HG03097 (cell line): ENCODE results near the gene CUTC.
"Not testable (repeated sequence)": the region's sequence is repeated elsewhere in the genome, so short reads cannot be mapped to it uniquely, and the experiment has no call there.

Source experiments
- ATAC-seq: cut with Tn5 transposase; IDR thresholded peaks from one replicate; pipeline ENCODE4 v1.9.1; 2021; ENCODE audit not compliant: unreplicated experiment, low FRiP score

Gene CUTC, protein sequence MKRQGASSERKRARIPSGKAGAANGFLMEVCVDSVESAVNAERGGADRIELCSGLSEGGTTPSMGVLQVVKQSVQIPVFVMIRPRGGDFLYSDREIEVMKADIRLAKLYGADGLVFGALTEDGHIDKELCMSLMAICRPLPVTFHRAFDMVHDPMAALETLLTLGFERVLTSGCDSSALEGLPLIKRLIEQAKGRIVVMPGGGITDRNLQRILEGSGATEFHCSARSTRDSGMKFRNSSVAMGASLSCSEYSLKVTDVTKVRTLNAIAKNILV

DNA sequence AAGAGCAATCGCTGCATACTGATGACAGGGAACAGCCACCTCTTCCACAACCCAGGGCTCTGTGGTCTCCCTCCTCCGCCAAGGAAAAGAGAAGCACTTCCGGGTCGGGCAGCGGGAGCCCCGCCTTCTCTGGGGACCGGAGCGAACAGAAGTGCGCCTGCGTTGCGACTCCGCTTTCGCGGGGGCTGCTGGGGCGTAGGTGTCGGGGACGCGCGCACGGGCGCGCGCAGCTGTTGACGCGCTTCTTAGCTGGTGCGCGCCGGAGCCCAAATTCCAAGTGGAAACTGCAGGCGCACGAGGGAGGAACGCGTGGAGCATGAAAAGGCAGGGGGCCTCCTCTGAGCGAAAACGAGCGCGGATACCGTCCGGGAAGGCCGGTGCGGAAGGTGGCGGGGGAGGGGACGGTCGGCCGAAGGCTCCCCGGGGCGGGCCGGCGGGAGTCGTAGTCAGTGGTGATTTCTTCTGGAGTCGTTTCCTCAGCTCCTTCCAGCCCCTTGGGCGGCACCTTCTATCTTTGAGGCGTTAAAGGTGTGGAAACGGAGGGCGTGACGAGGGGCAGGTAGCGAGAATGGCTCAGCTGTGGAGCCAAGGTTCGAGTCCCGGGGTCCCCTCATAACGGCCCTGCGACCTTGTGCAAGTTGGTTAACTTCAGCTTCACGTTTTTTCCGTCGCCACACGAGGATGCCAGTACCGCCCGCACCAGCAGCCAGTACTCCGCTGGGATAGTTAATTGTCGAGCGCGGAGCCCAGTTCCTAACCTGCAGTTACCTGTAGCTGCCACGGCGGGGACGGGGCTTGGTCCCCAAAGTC lies at the start of gene CUTC, which contains the start of gene COX15:
TSS of gene CUTC (plus strand) at position 202 of the 810 bp plus-strand sequence. CDS start at position 317, 115 bp downstream.
TSS of gene COX15 (minus strand) at position 95 of the 810 bp plus-strand sequence. CDS start at position 17, 78 bp downstream.
- ATAC-seq = peak; percentile 76

DNA sequence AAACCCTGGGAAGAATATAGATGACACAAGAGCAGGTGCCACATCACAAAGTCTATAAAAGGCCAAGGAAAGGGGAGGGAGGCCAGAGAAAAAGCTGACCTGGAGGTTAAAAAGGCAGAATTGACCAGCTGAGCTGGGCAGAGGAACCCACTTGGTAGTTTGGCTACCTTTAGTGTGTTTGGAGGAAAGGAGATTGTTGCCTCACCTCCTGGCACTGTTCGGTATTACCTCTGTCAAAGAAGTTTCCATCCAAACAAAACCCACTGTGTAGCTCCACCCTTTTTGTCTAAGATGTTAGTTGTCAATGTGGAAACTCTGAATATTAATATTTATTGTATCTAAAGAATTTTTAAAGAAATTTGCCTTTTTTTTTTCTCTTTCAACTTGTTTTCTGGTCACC lies 49.3 kb upstream of the CUTC start:
- no peak for ATAC-seq

DNA sequence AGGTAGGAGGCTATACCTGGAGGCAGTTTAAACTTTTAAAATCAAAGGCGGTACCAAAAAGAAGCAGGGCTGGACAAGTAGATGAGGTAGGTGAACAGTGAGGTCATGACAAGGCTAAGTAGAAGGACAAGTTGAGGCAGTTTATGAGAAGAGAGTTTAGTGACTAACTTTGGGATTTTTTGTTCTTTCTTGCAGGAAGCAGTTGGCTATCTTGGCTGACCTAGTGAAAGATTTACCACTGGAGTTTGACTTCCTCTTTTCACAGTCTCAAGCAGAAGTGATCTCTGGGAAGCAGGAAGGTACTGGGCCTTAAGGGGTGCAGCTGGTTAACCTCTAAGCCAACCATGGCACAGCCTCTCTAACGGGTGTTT lies 46.5 kb upstream of the CUTC start:
- peak; percentile 85 for ATAC-seq

DNA sequence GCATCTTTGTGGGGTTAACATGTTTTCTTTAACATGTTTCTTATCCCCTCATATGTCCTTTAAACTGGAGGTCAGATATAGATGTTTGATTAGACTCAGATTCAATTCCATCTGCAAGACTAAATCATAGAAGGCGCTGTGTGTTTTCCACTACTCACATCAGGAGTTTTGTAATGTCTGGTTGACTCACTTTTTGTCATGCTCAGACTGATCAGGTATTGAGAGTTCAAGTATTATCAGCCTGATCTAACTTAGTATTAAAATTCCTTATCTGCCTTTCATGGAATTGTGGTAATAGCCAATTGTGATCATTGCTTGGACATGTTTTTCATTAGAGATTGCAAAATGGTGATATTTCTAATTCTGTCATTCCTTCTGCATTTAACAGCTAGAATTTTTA lies 42.6 kb upstream of the CUTC start:
- ATAC-seq = no peak

DNA sequence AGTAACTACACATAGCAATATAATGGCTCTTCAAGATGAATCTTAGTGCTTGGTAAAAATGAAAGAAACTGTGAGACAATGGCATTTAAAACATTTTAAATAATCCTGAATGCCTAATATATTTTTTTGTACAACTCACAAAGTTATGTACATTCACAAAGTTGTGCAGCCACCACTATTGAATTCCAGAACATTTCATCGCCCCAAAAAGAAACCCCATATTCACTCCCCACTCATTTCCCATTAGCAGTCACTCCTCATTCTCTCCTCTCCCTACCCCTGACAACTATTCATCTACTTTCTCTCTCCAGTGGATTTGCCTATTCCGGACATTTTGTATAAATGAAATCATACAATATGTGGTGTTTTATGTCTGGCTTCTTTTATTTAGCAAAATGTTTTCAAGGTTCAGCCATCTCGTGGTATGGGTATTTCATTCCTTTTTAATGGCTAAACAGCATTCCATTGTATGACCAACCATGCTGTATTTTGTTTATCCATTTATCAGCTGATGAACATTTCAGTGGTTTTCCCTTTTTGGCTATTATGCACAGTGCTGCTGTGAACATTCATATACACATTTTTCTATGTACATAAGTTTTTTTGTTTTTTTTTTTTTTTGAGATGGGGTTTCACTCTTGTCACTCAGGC lies 38.0 kb upstream of the CUTC start:
- ATAC-seq = no peak

DNA sequence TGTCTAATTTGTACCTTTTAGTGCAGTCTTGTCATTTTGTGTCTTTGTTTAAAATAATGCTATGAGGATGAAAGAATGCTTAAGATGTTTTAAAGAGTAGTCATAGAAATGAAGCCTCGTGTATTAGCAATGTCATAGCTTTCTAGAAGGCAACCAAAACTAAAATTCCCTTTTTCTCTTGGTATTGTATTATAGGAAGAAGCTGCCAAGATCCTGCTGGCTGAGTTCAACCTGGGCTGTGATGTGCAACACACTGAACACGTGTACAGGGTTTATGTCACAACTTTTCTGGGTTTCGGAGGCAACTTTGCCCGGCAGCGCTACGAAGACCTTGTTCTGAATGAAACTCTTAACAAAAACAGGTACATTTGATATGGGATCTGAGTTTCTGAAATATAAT lies 36.3 kb upstream of the CUTC start:
- ATAC-seq = no peak

DNA sequence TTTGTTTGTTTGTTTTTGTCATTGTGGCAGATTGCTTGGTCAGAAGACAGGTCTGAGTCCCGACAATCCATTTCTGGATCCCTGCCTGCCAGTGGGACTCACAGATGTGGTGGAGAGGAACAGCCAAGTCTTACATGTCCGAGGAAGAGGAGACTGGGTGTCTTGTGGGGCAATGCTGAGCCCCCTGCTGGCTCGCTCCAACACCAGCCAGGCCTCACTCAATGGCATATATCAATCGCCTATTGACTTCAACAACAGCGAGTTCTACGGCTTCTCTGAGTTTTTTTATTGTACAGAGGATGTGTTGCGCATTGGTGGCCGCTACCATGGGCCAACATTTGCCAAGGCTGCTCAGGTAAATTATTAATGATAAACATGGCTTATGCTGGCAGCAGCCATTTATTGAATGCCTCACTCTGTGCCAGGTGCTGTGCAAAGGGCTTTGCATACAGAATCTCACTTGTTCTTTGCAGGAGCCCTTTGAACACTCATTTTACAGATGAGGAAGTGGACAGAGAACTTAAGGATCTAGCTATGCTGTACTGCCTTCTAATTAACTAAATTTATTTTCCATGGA lies 33.4 kb upstream of the CUTC start:
- ATAC-seq = no peak

DNA sequence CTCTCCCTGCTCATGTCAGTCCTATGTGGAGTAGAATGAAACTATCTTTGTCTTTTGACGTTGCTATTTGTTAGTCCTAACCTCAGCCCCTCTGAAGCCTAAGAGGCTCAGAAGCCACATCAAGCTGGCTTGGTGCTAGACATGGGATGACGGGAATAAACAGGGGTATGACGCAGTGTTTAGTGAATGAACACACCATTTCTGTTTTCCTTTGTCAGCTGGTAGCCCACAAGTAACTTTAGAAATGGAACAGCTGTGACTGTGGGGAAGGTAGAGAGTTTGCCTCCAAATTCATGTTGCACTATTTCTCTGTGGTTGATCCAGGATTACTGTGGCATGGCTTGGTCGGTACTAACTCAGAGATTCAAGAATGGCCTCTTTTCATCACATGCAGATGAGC lies 31.4 kb upstream of the CUTC start:
- no peak for ATAC-seq

DNA sequence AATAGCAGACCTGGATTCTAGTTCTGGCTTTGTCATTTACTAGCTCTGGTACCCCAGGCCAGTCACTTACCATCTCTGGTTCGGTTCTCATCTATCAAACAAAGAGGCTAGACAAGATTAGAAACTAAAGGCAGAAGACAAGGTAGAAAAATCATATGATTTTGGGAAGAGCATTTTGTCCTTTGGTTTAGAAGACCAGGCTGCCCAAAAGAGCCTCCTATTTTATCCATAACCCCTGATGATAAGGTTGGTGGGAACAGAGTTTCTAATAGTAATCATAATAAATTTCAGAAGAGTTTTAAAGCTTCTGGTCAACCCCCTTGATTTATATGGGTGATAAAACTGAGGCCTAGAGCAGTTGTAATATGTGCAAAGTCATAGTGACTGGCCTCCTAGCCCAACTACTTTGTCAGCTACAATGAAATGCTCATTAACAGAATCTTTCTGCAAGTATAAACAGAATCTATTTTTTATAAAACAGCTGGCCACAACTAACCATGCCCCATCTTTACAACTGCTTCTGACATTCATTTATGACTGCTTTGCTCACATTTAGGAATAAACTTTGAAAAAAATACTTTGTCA lies 23.5 kb upstream of the CUTC start:
- no peak for ATAC-seq

DNA sequence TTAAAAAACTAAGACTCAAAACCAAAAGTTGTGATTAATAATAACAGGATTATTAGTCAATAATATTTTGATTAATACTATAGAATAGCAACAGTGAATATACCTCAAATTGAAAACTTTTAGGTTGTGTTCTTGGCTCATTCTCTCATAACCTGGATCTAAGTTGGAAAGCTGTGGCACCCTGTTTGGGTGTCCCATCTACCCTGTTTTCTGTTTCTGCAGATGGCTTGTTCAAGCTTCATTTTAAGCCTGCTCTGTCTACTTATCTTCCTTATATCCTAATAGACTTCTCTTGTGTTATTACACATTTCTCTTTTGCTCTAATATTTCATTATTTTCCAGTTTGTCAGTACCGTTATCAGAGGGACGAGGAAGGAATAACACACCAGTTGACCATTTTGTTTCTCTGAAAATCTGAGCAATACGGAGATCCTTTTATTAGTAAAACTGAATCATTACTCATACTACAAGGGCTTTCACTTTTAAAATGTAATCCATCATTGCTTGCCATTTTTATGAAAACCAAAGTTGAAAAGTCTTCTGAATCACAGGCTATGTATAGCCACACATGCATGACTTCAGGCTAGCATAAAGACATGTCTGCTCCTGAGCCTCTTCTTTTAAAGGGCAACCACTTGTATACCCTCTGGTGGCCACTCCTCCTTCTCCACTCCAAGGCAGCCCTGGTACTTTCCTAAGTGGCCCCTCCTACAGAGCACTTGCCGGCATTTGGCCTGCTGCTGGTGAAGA lies 22.4 kb upstream of the CUTC start:
- peak; percentile 66 for ATAC-seq

DNA sequence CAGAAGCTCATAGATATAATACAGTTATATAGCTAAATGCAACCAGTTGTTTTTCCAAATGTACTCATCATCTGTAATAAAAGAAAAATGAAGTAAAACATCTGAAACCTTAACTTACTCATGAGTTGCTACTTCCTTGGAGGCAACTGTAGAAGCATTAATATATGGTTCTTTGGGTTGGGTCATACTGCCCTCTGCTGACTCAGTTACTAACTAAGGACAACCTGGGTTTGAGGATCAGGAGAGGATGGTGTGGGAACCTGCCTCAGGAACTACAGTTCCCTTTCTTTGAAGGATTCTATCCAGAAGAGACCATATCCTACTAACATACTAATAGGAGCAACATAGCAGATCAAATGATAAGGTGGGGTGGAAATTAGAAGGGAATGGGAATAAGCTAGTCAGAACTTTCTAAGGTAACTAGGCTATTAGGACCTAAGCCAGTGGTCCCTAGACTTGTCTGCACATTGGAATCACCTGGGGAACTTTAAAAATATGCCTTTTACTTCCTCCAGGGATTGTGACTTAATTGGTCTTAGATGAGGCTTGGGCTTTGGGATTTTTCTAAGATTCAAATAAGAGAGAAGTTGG lies 20.8 kb upstream of the CUTC start:
- no peak for ATAC-seq

DNA sequence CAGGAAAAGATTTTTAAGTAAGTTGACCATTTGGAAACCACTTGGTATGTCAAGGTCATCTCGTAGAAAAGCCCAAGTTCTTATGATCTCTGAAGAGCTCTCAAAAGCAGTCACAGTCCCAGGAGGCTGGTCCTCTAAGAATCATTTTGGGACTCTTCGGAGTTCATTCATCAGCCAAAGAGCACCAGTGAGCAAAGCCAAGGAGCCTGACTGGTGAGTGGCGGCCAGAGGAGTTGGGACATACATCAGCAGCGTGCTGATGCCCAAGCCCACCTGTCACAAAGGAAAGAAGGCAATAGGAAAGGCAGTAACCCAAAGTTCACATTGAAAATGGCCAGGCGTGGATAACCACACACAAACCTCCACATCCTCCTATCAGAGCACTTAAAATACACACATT lies 17.6 kb upstream of the CUTC start:
- no peak for ATAC-seq

DNA sequence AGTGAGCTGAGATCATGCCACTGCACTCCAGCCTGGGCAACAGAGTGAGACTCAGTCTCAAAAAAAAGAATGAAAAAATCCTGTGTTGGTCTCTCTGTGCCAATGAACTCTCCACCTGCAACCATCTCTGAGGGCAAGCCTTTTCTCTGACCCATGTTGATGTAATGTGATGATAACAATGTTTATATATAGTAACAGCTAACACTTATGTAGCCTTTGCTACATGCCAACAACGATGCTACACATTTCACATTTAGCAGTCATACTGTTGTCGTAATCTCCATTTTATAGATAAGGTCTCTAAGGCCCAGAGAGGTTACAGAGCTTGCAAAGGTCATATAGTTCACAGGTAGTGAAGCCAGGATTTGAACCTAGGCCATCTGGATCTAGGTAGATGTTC lies 11.6 kb upstream of the CUTC start:
- no peak for ATAC-seq

DNA sequence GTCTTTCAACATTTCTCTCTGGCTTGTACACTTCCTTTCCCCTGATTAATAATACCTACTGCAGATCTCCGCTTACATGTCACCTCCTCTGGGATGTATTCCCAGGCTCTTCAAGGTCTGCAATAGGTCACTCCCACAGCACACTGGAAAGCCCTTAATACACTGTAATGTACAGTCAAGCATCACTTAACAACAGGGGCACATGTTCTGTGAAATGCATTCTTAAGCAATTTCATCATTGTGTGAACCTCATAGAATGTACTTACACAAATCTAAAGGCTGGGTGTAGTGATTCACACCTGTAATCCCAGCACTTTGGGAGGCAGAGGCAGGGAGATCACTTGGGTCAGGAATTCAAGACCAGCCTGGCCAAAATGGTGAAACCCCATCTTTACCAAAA lies 2.0 kb upstream of the CUTC start:
- no peak for ATAC-seq

DNA sequence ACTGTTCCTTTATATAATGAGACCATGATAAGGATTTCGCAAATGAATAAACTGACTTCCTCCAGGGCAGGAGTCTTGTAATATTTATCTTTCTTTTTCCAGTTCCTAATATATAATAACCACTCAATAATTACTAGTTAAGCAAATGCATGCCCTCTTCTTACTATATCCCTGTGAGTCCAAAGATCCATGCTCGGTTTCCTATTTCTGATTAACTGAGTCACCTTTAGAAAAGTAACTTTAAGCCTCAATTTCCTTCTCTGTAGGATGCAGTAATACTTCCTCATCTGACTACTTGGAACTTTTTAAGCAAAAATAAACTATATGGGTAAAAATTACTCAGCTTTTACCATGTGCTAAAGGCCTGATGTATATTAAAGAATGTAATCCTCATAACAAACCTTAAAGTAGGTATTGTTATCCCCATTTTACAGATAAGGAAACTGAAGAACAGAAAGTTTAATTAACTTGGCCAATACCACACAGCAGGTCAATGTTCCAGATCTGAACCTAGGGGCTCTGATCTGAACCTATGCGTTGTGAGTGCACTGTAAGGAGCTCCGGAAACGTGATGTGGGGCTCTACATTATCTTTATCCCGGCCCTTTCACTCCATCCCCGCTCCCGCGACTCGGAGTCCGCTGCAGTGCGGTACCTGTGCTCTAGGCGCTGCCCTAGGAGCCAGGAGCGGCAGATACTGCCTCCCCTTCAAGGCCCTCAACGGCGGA lies 565 bp upstream of the CUTC start:
- ATAC-seq = no peak

DNA sequence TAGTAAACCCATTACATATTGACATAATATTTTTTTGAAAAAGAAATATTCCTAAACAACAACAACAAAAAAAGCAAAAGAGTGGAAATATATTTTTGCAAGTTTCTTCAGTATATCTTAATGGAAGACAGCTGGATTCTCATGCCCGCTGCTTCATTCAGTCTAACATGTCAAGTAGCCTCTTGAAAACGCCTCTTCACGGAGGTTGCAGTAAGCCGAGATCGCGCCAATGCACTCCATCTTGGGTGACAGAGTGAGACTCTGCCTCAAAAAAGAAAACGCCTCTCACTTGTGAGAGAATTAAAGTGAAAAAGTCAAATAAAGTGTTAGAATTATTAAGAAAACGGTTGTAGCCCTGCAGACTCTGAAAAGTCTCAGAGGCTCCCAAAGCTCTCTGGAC lies 1.3 kb downstream of the CUTC start:
- no peak for ATAC-seq

DNA sequence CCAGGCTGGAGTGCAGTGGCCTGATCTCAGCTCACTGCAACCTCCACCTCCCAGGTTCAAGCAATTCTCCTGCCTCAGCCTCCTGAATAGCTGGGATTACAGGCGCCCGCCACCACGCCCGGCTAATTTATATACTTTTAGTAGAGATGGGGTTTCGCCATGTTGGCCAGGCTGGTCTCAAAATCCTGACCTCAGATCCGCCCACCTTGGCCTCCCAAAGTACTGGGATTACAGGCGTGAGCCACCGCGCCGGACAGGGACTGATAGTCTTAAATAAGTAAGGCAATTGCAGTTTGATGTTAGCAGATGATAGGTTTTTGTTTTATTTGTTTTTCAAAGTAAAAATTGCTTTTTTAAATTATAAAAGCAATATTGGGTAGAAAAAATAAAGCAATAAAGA lies 2.1 kb downstream of the CUTC start:
- not testable (repeated sequence) for ATAC-seq

DNA sequence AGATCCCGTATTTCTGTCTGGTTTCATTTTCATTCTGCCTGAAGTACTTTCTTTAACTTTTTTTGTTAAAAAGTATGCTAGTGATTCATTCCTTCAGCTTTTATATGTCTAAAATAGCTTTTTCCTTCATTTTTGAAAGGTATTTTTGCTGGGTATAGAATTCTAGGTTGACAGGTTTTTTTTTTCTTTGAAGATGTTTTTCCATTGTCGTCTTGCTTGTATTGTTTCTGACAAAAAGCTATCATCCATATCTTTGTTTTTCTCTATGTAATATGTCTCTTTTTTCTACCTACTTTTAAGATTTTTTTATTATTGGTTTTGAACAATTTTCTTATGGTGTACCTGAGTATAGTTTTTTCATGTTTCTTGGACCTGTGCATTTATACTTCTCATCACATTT lies 8.2 kb downstream of the CUTC start:
- no peak for ATAC-seq

DNA sequence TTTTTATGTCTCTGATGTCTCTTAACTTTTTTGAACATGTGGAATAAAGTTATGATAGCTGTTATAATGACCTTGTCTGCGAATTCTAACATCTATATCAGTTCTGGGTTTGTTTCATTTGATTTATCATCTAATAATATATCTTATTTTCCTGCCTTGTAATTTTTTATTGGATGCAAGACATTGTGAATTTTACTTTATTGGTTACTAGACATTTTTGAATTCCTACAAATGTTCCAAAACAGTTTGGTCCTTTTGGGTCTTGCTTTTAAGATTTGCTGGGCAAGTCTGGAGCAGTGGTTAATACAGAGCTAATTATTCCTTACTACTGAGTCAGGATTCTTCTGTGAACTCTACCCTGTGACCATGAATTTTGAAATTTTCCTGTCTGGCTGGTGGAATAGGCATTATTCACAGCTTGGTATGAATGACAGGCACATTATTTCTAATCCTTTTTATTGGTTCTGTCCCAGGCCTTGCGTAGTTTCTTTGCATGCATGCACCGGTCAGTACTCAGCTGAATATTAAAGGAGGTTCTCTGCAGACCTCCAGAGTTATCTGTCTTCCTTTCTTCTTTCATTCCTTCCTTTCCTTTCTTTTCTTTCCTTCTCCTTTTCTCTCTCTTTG lies 9.0 kb downstream of the CUTC start:
- ATAC-seq = no peak
